Neural progenitor cell (in vitro differentiated cells): ENCODE measurements around the gene PLCB1.

Experiments
- CTCF ChIP-seq: fragments of 200-600 bp; sonication (generic); IDR thresholded peaks from 2 replicates; pipeline ENCODE4 v1.5.1; 2017; ENCODE audit warnings: antibody characterized with exemption, mild to moderate bottlenecking
- EZH2 ChIP-seq: fragments of 200-600 bp; sonication (generic); IDR thresholded peaks from 2 replicates; pipeline ENCODE4 v1.6.1; 2017; ENCODE audit warnings: antibody characterized with exemption, mild to moderate bottlenecking, moderate library complexity

GRCh38 chr20:8673116-8673515 is 541.0 kb downstream of the PLCB1 start:
- TF ChIP-seq CTCF: no peak
- TF ChIP-seq EZH2: no peak
